SU-DHL-6 (cell line): Measurements from ENCODE around the gene NKAIN1.
"Not testable (repeated sequence)": the region's sequence is repeated elsewhere in the genome, so short reads cannot be mapped to it uniquely, and the experiment has no call there.

Experiments
- H2AFZ ChIP-seq: fragments of 200-600 bp; sonication (generic); 2 replicates; pipeline ENCODE4 v1.6.1; 2014; ENCODE audit warnings: low read depth, mild to moderate bottlenecking, moderate library complexity, mixed read lengths, antibody characterized with exemption, low read length; ENCODE audit not compliant: severe bottlenecking
- H3F3A ChIP-seq: fragments of 200-600 bp; shearing (Covaris generic); 2 replicates; pipeline ENCODE4 v1.6.0; 2016; ENCODE audit warnings: antibody characterized with exemption, mild to moderate bottlenecking; ENCODE audit not compliant: insufficient read depth
- H3K27ac ChIP-seq: fragments of 200-600 bp; sonication (generic); 2 replicates; pipeline ENCODE4 v1.5.1; 2016; ENCODE audit warnings: low read depth, mild to moderate bottlenecking, low read length, moderate library complexity, mixed read lengths
- H3K27me3 ChIP-seq: fragments of 200-600 bp; sonication (generic), shearing (Covaris generic); 2 replicates; pipeline ENCODE4 v1.6.0; 2014; ENCODE audit warnings: mild to moderate bottlenecking, low read length
- H3K36me3 ChIP-seq: fragments of 200-600 bp; sonication (generic); 2 replicates; pipeline ENCODE4 v1.6.1; 2014; ENCODE audit warnings: mild to moderate bottlenecking, low read length, mixed read lengths
- H3K4me2 ChIP-seq: fragments of 300-600, 200-600 bp; shearing (Covaris generic), sonication (generic); 2 replicates; pipeline ENCODE4 v1.6.0; 2014; ENCODE audit warnings: low read length, low read depth, mild to moderate bottlenecking; ENCODE audit not compliant: poor library complexity, severe bottlenecking
- H3K4me3 ChIP-seq: fragments of 200-600 bp; sonication (generic); 2 replicates; pipeline ENCODE4 v1.5.1; 2014; ENCODE audit warnings: antibody characterized with exemption, low read length, mild to moderate bottlenecking, mixed read lengths; ENCODE audit not compliant: insufficient read depth, poor library complexity, severe bottlenecking
- H3K79me2 ChIP-seq: fragments of 200-600 bp; sonication (generic); 2 replicates; pipeline ENCODE4 v1.6.1; 2014; ENCODE audit warnings: mild to moderate bottlenecking, low read length, moderate library complexity; ENCODE audit not compliant: insufficient read depth
- H3K9ac ChIP-seq: fragments of 200-600 bp; sonication (generic); 2 replicates; pipeline ENCODE4 v1.7.0; 2014; ENCODE audit warnings: mild to moderate bottlenecking, low read length
- H3K9me2 ChIP-seq: fragments of 200-600 bp; sonication (generic); replicated peaks from 2 replicates; pipeline ENCODE4 v1.6.1; 2014; ENCODE audit warnings: low read length; ENCODE audit not compliant: insufficient read depth
- H3K9me3 ChIP-seq: fragments of 200-600 bp; sonication (generic); 2 replicates; pipeline ENCODE4 v1.6.1; 2014; ENCODE audit warnings: low read length, mixed read lengths; ENCODE audit not compliant: insufficient read depth
- H4K20me1 ChIP-seq: fragments of 200-600 bp; sonication (generic); 2 replicates; pipeline ENCODE4 v1.6.1; 2014; ENCODE audit warnings: low read depth, mild to moderate bottlenecking, antibody characterized with exemption, low read length, moderate library complexity, mixed read lengths
- CTCF ChIP-seq: fragments of 200-600 bp; sonication (generic); IDR thresholded peaks from one replicate; pipeline ENCODE4 v1.5.1; 2017; ENCODE audit warnings: antibody characterized with exemption, mild to moderate bottlenecking, low read length, moderate library complexity; ENCODE audit not compliant: insufficient read depth, poor library complexity, severe bottlenecking
- EZH2phosphoT487 ChIP-seq: fragments of 200-600 bp; sonication (generic), shearing (Covaris generic); conservative IDR thresholded peaks from 2 replicates; pipeline ENCODE4 v1.6.1; 2018; ENCODE audit warnings: mild to moderate bottlenecking, antibody characterized with exemption, low read length, moderate library complexity, mixed read lengths

The NKAIN1 gene

GRCh38 chr1:31142406-31142805, 97.3 kb downstream of the NKAIN1 start:
- Histone ChIP-seq H3K9ac (no peak overlapping the region), H3K27ac (no peak overlapping the region), H3K9me3 (no peaks in the 10 kb centered on the region), H3K9me2 (no peaks in the 10 kb centered on the region), H3K27me3 (no peaks in the 10 kb centered on the region), H3K4me3 (no peak overlapping the region), H3K79me2 (no peaks in the 10 kb centered on the region), H3F3A (no peaks in the 10 kb centered on the region), H2AFZ (no peak overlapping the region), H4K20me1 (no peaks in the 10 kb centered on the region), H3K36me3 (no peaks in the 10 kb centered on the region), H3K4me2 (no peak overlapping the region)
- TF ChIP-seq EZH2phosphoT487 (no peak), CTCF (no peak)

GRCh38 chr1:31140299-31140698, 99.4 kb downstream of the NKAIN1 start:
- Histone ChIP-seq H2AFZ (no peak overlapping the region), H3K4me3 (no peak overlapping the region), H3K36me3 (no peaks in the 10 kb centered on the region), H3K4me2 (no peak overlapping the region), H3F3A (no peaks in the 10 kb centered on the region), H3K27me3 (no peaks in the 10 kb centered on the region), H3K9ac (no peak overlapping the region), H3K79me2 (no peaks in the 10 kb centered on the region), H3K27ac (no peak overlapping the region), H3K9me2 (no peaks in the 10 kb centered on the region), H4K20me1 (no peaks in the 10 kb centered on the region), H3K9me3 (no peaks in the 10 kb centered on the region)
- no peak for TF ChIP-seq CTCF
- no peak for TF ChIP-seq EZH2phosphoT487

GRCh38 chr1:31138797-31139521, 100.7 kb downstream of the NKAIN1 start:
- not testable (repeated sequence) for H3K79me2 ChIP-seq, H3K27me3 ChIP-seq, H3K9me2 ChIP-seq

GRCh38 chr1:31137873-31138272, 101.8 kb downstream of the NKAIN1 start:
- H3K27me3 ChIP-seq, H3K27ac ChIP-seq, H4K20me1 ChIP-seq, H3K9me3 ChIP-seq, H3K79me2 ChIP-seq, H3K9me2 ChIP-seq, H3K9ac ChIP-seq, H3K36me3 ChIP-seq, H3K4me2 ChIP-seq, H2AFZ ChIP-seq, H3F3A ChIP-seq, H3K4me3 ChIP-seq: not testable (repeated sequence)

More at GRCh38 chr1:31138797-31139521, 100.7 kb downstream of the NKAIN1 start:
- not testable (repeated sequence) for H3K4me2 ChIP-seq, H3K27ac ChIP-seq, H3K36me3 ChIP-seq, H4K20me1 ChIP-seq, H3K9me3 ChIP-seq, H3K4me3 ChIP-seq, H3F3A ChIP-seq, H2AFZ ChIP-seq, H3K9ac ChIP-seq
